Endodermal cell (in vitro differentiated cells): ENCODE data around the gene RUSC2. TPM values are rescaled to one million over a fixed set of nuclear protein-coding genes. Genes with fewer than 3 reads are reported as not detected.

Experiments used
- DNase-seq: peaks from one replicate; pipeline ENCODE4 v3.0.0-alpha.2; 2017
- H3K27ac ChIP-seq: 2 replicates; pipeline ENCODE4 v1.5.1; 2013; ENCODE audit warnings: mild to moderate bottlenecking, low read depth, low read length, moderate library complexity
- H3K27me3 ChIP-seq: 2 replicates; pipeline ENCODE4 v1.6.1; 2013; ENCODE audit warnings: mild to moderate bottlenecking, low read length, moderate library complexity; ENCODE audit not compliant: insufficient read depth, control insufficient read depth, poor library complexity, severe bottlenecking
- H3K36me3 ChIP-seq: 2 replicates; pipeline ENCODE4 v1.7.0; 2013; ENCODE audit warnings: mild to moderate bottlenecking, low read length, moderate library complexity; ENCODE audit not compliant: control insufficient read depth, insufficient read depth
- H3K4me1 ChIP-seq: one replicate; pipeline ENCODE4 v1.7.0; 2013; ENCODE audit warnings: low read length; ENCODE audit not compliant: control insufficient read depth, insufficient read depth
- H3K4me3 ChIP-seq: 2 replicates; pipeline ENCODE4 v1.5.1; 2013; ENCODE audit warnings: mild to moderate bottlenecking, low read length, moderate library complexity
- H3K9ac ChIP-seq: 2 replicates; pipeline ENCODE4 v1.6.1; 2013; ENCODE audit warnings: mild to moderate bottlenecking, low read length, moderate library complexity; ENCODE audit not compliant: poor library complexity, severe bottlenecking; ENCODE audit errors: extremely low read depth
- H3K9me3 ChIP-seq: 2 replicates; pipeline ENCODE4 v1.6.1; 2013; ENCODE audit warnings: mild to moderate bottlenecking, low read length, moderate library complexity; ENCODE audit not compliant: control insufficient read depth
- H3K27ac Mint-ChIP-seq: 2 replicates; pipeline ENCODE4 v1.8.0; 2020; ENCODE audit warnings: mixed read lengths
- H3K27me3 Mint-ChIP-seq: 2 replicates; pipeline ENCODE4 v1.8.0; 2021; ENCODE audit warnings: mild to moderate bottlenecking, mixed read lengths; ENCODE audit not compliant: insufficient read depth
- H3K36me3 Mint-ChIP-seq: 2 replicates; pipeline ENCODE4 v1.8.0; 2020; ENCODE audit warnings: low read depth, mixed read lengths
- H3K4me1 Mint-ChIP-seq: 2 replicates; pipeline ENCODE4 v1.8.0; 2020; ENCODE audit warnings: mixed read lengths
- H3K4me3 Mint-ChIP-seq: 2 replicates; pipeline ENCODE4 v1.8.0; 2020; ENCODE audit warnings: mild to moderate bottlenecking, moderate library complexity, mixed read lengths
- H3K9me3 Mint-ChIP-seq: 2 replicates; pipeline ENCODE4 v1.8.0; 2020; ENCODE audit warnings: mild to moderate bottlenecking, mixed read lengths
- WGBS, 2 experiments: methylation state at CpG; one replicate each; pipeline versions ENCODE4 v1.1.5 to v1.1.7; 2013; ENCODE audit warnings: missing lambda C conversion rate in 2 of 2, mixed read lengths in 1 of 2; ENCODE audit not compliant: insufficient coverage in 1 of 2, insufficient read length in 1 of 2; 5-methylcytosine and 5-hydroxymethylcytosine counted together
- total RNA-seq, 2 donors: library from RNA; stranded (reverse); fragmentation: NEBNext Ultra II Directional in 1 of 2; extraction: Animal tissue kit (Norgen Biotek cat#: 25700) in 1 of 2; gene quantifications; 2 replicates in 1 of 2; 3 replicates in 1 of 2; pipeline ENCODE4 v1.2.1, GENCODE V29; 2021
- TF ChIP-seq, protein P1 (sequence below): fragments of 200-600 bp; sonication (generic); conservative IDR thresholded peaks from 2 replicates; pipeline ENCODE4 v1.5.0; 2021; ENCODE audit warnings: antibody characterized with exemption, mild to moderate bottlenecking

RUSC2 gene
- total RNA-seq, 2 donors from 2014 or later: 17.2 to 21.0 TPM

DNA sequence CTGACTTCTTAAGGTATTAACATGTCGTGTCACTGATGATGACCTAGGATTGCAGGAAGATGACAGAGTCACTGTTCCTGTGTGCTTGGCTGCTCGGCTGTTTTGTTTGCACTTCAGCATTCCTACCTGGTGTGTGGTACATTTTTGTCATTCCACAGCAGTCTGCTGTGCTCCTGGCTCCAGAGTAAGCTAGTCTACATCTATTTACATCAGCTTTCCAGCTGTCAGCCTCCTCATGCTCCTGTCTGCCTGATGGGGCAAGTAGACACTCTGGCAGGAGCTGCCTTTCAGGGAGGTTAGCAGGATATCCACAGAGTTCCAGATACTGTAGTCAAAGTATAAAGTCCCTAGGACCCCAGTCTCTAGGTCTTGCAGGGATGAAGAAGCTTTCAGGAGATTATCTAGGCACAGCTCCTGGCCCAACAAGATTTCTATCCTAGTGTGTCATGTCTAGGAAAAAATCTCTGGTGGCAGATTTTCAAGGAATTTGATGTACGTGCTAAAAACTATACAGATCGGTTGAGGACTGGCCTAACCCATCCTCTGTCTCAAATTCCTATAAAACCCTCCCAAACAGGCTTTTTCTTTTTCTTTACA is 28.4 kb downstream of the RUSC2 start:
- no peaks in the 10 kb centered on the region for H3K9me3 ChIP-seq
- H3K9ac ChIP-seq: peak overlapping the region; percentile 41
- H3K4me1 ChIP-seq: peaks cover 36% of the 10 kb centered on the region
- H3K27ac ChIP-seq: peak overlapping the region; percentile 77
- Mint-ChIP-seq H3K27ac (peak overlapping the region; percentile 92), H3K27me3 (no peaks in the 10 kb centered on the region), H3K4me1 (peaks cover 32% of the 10 kb centered on the region), H3K36me3 (no peaks in the 10 kb centered on the region), H3K9me3 (no peaks in the 10 kb centered on the region), H3K4me3 (peak overlapping the region; percentile 18)
- peak; percentile 88 for DNase-seq
- TF ChIP-seq, protein P1, sequence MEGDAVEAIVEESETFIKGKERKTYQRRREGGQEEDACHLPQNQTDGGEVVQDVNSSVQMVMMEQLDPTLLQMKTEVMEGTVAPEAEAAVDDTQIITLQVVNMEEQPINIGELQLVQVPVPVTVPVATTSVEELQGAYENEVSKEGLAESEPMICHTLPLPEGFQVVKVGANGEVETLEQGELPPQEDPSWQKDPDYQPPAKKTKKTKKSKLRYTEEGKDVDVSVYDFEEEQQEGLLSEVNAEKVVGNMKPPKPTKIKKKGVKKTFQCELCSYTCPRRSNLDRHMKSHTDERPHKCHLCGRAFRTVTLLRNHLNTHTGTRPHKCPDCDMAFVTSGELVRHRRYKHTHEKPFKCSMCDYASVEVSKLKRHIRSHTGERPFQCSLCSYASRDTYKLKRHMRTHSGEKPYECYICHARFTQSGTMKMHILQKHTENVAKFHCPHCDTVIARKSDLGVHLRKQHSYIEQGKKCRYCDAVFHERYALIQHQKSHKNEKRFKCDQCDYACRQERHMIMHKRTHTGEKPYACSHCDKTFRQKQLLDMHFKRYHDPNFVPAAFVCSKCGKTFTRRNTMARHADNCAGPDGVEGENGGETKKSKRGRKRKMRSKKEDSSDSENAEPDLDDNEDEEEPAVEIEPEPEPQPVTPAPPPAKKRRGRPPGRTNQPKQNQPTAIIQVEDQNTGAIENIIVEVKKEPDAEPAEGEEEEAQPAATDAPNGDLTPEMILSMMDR: no peak
- WGBS, 2 experiments: 27 to 49% methylated on average over 3 to 4 of the region's 4 CpGs
- H3K36me3 ChIP-seq: no peaks in the 10 kb centered on the region
- H3K27me3 ChIP-seq: no peaks in the 10 kb centered on the region
- H3K4me3 ChIP-seq: no peak overlapping the region

DNA sequence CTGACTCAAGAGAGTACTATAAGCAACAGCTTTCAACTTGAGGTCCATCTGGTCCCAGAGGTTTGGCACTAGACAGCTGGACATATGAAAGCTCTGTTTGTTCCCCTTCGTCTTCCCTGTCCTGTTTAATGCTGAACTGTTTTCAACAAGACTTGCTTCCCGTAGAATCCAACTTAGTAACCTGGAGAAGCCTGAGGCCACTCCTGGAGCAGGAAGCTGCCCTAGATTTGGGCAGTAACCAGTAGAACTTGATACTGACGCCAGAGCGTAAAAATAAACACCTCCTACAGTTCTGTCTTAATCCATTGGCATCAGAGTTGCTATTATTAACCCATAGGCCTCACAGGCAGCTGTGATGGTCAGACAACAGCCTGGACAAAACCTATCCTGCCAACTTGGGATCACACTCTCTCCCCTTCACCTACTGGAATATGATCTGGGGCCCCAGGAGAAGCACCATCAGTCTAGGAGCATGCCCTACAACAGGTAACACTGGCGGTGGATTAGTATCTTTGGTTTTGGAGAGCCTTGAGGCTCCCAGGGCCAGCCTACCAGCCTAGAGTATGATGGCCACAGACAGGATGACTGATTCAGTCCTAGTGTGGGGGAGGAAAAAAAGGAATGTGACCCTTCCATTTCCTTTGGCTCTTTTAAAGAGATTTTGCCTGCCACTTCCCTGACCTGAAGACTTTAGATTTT is 29.2 kb downstream of the RUSC2 start:
- no peaks in the 10 kb centered on the region for H3K27me3 Mint-ChIP-seq
- H3K9me3 Mint-ChIP-seq: no peaks in the 10 kb centered on the region
- no peak overlapping the region for H3K4me3 Mint-ChIP-seq
- peaks cover 32% of the 10 kb centered on the region for H3K4me1 Mint-ChIP-seq
- no peaks in the 10 kb centered on the region for H3K36me3 Mint-ChIP-seq
- peak overlapping the region; percentile 92 for H3K27ac Mint-ChIP-seq
- TF ChIP-seq, protein P1: no peak
- peaks cover 36% of the 10 kb centered on the region for H3K4me1 ChIP-seq
- 87 to 98% methylated on average over 3 to 5 of the region's 5 CpGs for WGBS, 2 experiments
- H3K27ac ChIP-seq: peak overlapping the region; percentile 63
- no peaks in the 10 kb centered on the region for H3K27me3 ChIP-seq
- H3K9me3 ChIP-seq: no peaks in the 10 kb centered on the region
- no peak overlapping the region for H3K4me3 ChIP-seq
- peak overlapping the region; percentile 41 for H3K9ac ChIP-seq
- no peak for DNase-seq
- H3K36me3 ChIP-seq: no peaks in the 10 kb centered on the region

DNA sequence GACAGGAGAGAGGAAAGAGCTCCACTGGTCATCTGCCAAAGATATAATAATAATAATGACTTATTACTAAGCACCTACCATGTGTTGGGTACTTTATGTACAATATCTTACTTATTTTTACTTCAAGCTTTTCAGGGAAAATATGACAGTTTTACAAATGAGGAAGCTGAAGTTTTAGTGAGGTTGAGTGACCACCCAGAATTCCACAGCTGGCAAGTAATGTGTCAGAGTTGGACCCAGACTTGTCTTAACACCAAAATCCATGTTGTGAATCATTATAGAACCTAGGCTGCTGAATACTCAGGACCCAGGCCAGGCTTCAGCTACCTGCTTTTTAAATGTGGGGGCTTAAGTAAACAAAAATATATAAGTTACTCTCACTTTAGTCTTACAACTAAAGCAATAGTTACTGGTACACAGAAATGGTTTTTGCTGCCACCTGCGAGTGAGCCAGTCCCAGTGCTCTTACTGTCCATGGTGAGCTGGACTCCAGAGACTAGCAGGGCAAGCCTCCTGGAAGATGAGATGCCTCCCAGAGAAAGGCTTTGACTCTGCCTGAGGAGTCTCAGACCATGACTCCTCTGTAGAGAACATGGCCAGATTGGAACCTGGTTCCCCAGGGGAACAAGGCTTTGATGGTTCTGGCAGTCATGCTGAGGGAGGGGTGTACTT is 29.9 kb downstream of the RUSC2 start:
- Histone ChIP-seq H3K9ac (no peak overlapping the region), H3K9me3 (no peaks in the 10 kb centered on the region), H3K27ac (no peak overlapping the region), H3K4me1 (peaks cover 36% of the 10 kb centered on the region), H3K4me3 (no peak overlapping the region), H3K36me3 (no peaks in the 10 kb centered on the region), H3K27me3 (no peaks in the 10 kb centered on the region)
- DNase-seq: no peak
- Mint-ChIP-seq H3K27me3 (no peaks in the 10 kb centered on the region), H3K36me3 (no peaks in the 10 kb centered on the region), H3K27ac (peak overlapping the region; percentile 92), H3K4me1 (peaks cover 32% of the 10 kb centered on the region), H3K4me3 (no peak overlapping the region), H3K9me3 (no peaks in the 10 kb centered on the region)
- WGBS, 2 experiments: 87% methylated on average over 1 of the region's 1 CpG; no CpG with 5 or more reads in 1 of the 2 experiments
- TF ChIP-seq, protein P1: no peak
